HEK293 (cell line): ENCODE data around the gene GDPGP1.

Experiments
- CTCF ChIA-PET: fragments of 350-600 bp; formaldehyde crosslinking; extraction: SDS; loops from one replicate; lab custom pipeline; 2021; ENCODE audit warnings: antibody characterized with exemption; lab: Yijun Ruan, JAX
- POLR2A ChIA-PET: fragments of 300-600 bp; formaldehyde crosslinking; extraction: SDS; loops from one replicate; lab custom pipeline; 2020; ENCODE audit warnings: antibody characterized with exemption, inconsistent platforms; lab: Yijun Ruan, JAX
- H3K27ac ChIP-seq: fragments of 200-500 bp; sonication (Bioruptor generic); 2 replicates; pipeline ENCODE4 v1.5.1; 2014; ENCODE audit warnings: low read depth, low read length, control low read depth, inconsistent platforms; ENCODE audit errors: extremely low read depth
- H3K36me3 ChIP-seq, 2 experiments: fragments of 200-500 bp in 1 of 2; sonication (Bioruptor generic) in 1 of 2; 1 replicate in 1 of 2; 2 replicates in 1 of 2; pipeline ENCODE4 v1.5.1; 2014 to 2017; ENCODE audit warnings: inconsistent platforms in 2 of 2, low read length in 2 of 2; ENCODE audit not compliant: control insufficient read depth in 2 of 2, insufficient read depth in 1 of 2
- H3K4me1 ChIP-seq: fragments of 200-500 bp; sonication (Bioruptor generic); 2 replicates; pipeline ENCODE4 v1.5.1; 2014; ENCODE audit warnings: mild to moderate bottlenecking, low read length, inconsistent platforms; ENCODE audit not compliant: control insufficient read depth, insufficient read depth
- H3K4me3 ChIP-seq: 2 replicates; pipeline ENCODE4 v1.5.1; 2011; ENCODE audit warnings: low read depth, mild to moderate bottlenecking, control low read depth, low read length, moderate library complexity
- H3K9me3 ChIP-seq: fragments of 200-500 bp; sonication (Bioruptor generic); 2 replicates; pipeline ENCODE4 v1.5.1; 2014; ENCODE audit warnings: low read depth, low read length, inconsistent platforms; ENCODE audit not compliant: control insufficient read depth, insufficient read depth
- KLF8 ChIP-seq: fragments of 450-650 bp; formaldehyde crosslinking; IDR thresholded peaks from 2 replicates; pipeline ENCODE4 v1.5.1; 2016; ENCODE audit warnings: missing biosample characterization, missing genetic modification characterization
- SALL2 ChIP-seq: fragments of 450-650 bp; formaldehyde crosslinking; IDR thresholded peaks from 2 replicates; pipeline ENCODE4 v1.5.0; 2017; ENCODE audit warnings: missing biosample characterization, mild to moderate bottlenecking, missing genetic modification characterization, borderline replicate concordance
- SCRT2 ChIP-seq: fragments of 450-650 bp; formaldehyde crosslinking; IDR thresholded peaks from 2 replicates; pipeline ENCODE4 v1.5.1; 2016; ENCODE audit warnings: missing biosample characterization, missing genetic modification characterization
- SP7 ChIP-seq: fragments of 450-650 bp; formaldehyde crosslinking; IDR thresholded peaks from 2 replicates; pipeline ENCODE4 v1.5.1; 2016; ENCODE audit warnings: missing biosample characterization, missing genetic modification characterization
- YY2 ChIP-seq: fragments of 450-650 bp; formaldehyde crosslinking; IDR thresholded peaks from 2 replicates; pipeline ENCODE4 v1.5.1; 2016; ENCODE audit warnings: missing biosample characterization, missing genetic modification characterization
- ZBTB1 ChIP-seq: fragments of 450-650 bp; formaldehyde crosslinking; IDR thresholded peaks from 2 replicates; pipeline ENCODE4 v1.5.1; 2016; ENCODE audit warnings: missing biosample characterization, missing genetic modification characterization
- ZBTB17 ChIP-seq: fragments of 450-650 bp; formaldehyde crosslinking; IDR thresholded peaks from 2 replicates; pipeline ENCODE4 v1.5.1; 2016; ENCODE audit warnings: missing biosample characterization, missing genetic modification characterization
- ZNF112 ChIP-seq: fragments of 450-650 bp; formaldehyde crosslinking; IDR thresholded peaks from 2 replicates; pipeline ENCODE4 v1.5.0; 2017; ENCODE audit warnings: missing biosample characterization, missing genetic modification characterization
- ZNF324 ChIP-seq: fragments of 450-650 bp; formaldehyde crosslinking; IDR thresholded peaks from 2 replicates; pipeline ENCODE4 v1.5.1; 2016; ENCODE audit warnings: missing biosample characterization, missing genetic modification characterization
- ZNF585B ChIP-seq: fragments of 450-650 bp; formaldehyde crosslinking; IDR thresholded peaks from 2 replicates; pipeline ENCODE4 v1.5.1; 2016; ENCODE audit warnings: missing biosample characterization, missing genetic modification characterization
- ZNF600 ChIP-seq: fragments of 450-650 bp; formaldehyde crosslinking; IDR thresholded peaks from 2 replicates; pipeline ENCODE4 v1.5.1; 2016; ENCODE audit warnings: missing biosample characterization, missing genetic modification characterization
- ZNF621 ChIP-seq: fragments of 450-650 bp; formaldehyde crosslinking; IDR thresholded peaks from 2 replicates; pipeline ENCODE4 v1.5.1; 2017; ENCODE audit warnings: missing biosample characterization, missing genetic modification characterization
- ZNF792 ChIP-seq: fragments of 450-650 bp; formaldehyde crosslinking; IDR thresholded peaks from 2 replicates; pipeline ENCODE4 v1.5.1; 2016; ENCODE audit warnings: missing biosample characterization, missing genetic modification characterization
- ZNF837 ChIP-seq: fragments of 450-650 bp; formaldehyde crosslinking; IDR thresholded peaks from 2 replicates; pipeline ENCODE4 v1.5.1; 2016; ENCODE audit warnings: missing biosample characterization, missing genetic modification characterization
- TF ChIP-seq, protein P1 (sequence below): fragments of 450-650 bp; formaldehyde crosslinking; IDR thresholded peaks from 2 replicates; pipeline ENCODE4 v1.5.1; 2016; ENCODE audit warnings: missing biosample characterization, missing genetic modification characterization
- TF ChIP-seq, protein P2 (sequence below): fragments of 450-650 bp; formaldehyde crosslinking; IDR thresholded peaks from 2 replicates; pipeline ENCODE4 v1.5.1; 2016; ENCODE audit warnings: missing biosample characterization, missing genetic modification characterization, borderline replicate concordance
- TF ChIP-seq, protein P3 (sequence below): fragments of 450-650 bp; formaldehyde crosslinking; IDR thresholded peaks from 2 replicates; pipeline ENCODE4 v1.5.1; 2016; ENCODE audit warnings: missing biosample characterization, missing genetic modification characterization
- TF ChIP-seq, protein P4 (sequence below): fragments of 450-650 bp; formaldehyde crosslinking; IDR thresholded peaks from 2 replicates; pipeline ENCODE4 v1.5.1; 2016; ENCODE audit warnings: missing biosample characterization, missing genetic modification characterization
- TF ChIP-seq, protein P5 (sequence below): fragments of 450-650 bp; formaldehyde crosslinking; IDR thresholded peaks from 2 replicates; pipeline ENCODE4 v1.5.1; 2016; ENCODE audit warnings: missing biosample characterization, missing genetic modification characterization
- TF ChIP-seq, protein P6 (sequence below): fragments of 450-650 bp; formaldehyde crosslinking; IDR thresholded peaks from 2 replicates; pipeline ENCODE4 v1.5.1; 2016; ENCODE audit warnings: missing biosample characterization, missing genetic modification characterization, borderline replicate concordance

Gene GDPGP1

DNA sequence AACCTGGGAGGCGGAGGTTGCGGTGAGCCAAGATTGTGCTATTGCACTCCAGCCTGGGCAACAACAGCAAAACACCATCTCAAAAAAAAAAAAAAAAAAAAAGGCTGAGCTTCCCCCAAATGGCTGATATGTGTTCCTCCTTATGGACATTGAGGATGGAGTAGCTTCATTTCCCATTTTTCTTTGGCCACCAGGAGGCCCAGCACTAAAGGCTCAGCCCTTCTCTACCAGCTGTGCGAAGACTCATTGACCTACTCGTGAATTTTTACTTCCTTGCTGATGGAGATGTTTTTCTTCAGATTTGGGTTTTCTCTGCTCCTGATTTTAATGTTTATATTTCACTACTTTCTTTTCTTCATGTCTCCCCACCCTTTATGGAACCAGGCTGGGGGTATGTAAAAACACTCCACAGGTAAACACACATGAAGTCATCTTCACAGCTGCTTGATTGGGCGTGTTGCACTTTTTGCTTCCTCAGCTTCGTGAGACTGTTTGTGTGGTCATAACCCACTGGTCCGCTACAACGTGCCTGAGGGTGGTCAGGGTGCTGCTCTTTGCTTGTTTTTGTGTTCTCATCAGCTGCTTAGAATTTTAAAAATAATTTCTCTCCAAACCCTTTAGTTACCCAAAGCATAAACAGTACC, 19.3 kb upstream of the GDPGP1 start:
- TF ChIP-seq, protein P1, sequence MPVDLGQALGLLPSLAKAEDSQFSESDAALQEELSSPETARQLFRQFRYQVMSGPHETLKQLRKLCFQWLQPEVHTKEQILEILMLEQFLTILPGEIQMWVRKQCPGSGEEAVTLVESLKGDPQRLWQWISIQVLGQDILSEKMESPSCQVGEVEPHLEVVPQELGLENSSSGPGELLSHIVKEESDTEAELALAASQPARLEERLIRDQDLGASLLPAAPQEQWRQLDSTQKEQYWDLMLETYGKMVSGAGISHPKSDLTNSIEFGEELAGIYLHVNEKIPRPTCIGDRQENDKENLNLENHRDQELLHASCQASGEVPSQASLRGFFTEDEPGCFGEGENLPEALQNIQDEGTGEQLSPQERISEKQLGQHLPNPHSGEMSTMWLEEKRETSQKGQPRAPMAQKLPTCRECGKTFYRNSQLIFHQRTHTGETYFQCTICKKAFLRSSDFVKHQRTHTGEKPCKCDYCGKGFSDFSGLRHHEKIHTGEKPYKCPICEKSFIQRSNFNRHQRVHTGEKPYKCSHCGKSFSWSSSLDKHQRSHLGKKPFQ (tag by site-specific recombination) = no peak
- TF ChIP-seq ZNF837 (tag by site-specific recombination) (no peak), ZNF324 (tag by site-specific recombination) (no peak), ZBTB1 (tag by site-specific recombination) (no peak), SALL2 (tag by site-specific recombination) (no peak), ZNF585B (tag by site-specific recombination) (no peak), YY2 (tag by site-specific recombination) (no peak), ZNF792 (tag by site-specific recombination) (no peak), ZNF112 (tag by site-specific recombination) (no peak), ZNF600 (tag by site-specific recombination) (peak; percentile 50; the same call in 1 of the 2 replicates), ZBTB17 (tag by site-specific recombination) (no peak), SP7 (tag by site-specific recombination) (no peak), ZNF621 (tag by site-specific recombination) (no peak), SCRT2 (tag by site-specific recombination) (peak; percentile 71), KLF8 (tag by site-specific recombination) (0 out of 2 replicates have a peak, but pooled peaks have one; percentile 6)
- TF ChIP-seq, protein P2, sequence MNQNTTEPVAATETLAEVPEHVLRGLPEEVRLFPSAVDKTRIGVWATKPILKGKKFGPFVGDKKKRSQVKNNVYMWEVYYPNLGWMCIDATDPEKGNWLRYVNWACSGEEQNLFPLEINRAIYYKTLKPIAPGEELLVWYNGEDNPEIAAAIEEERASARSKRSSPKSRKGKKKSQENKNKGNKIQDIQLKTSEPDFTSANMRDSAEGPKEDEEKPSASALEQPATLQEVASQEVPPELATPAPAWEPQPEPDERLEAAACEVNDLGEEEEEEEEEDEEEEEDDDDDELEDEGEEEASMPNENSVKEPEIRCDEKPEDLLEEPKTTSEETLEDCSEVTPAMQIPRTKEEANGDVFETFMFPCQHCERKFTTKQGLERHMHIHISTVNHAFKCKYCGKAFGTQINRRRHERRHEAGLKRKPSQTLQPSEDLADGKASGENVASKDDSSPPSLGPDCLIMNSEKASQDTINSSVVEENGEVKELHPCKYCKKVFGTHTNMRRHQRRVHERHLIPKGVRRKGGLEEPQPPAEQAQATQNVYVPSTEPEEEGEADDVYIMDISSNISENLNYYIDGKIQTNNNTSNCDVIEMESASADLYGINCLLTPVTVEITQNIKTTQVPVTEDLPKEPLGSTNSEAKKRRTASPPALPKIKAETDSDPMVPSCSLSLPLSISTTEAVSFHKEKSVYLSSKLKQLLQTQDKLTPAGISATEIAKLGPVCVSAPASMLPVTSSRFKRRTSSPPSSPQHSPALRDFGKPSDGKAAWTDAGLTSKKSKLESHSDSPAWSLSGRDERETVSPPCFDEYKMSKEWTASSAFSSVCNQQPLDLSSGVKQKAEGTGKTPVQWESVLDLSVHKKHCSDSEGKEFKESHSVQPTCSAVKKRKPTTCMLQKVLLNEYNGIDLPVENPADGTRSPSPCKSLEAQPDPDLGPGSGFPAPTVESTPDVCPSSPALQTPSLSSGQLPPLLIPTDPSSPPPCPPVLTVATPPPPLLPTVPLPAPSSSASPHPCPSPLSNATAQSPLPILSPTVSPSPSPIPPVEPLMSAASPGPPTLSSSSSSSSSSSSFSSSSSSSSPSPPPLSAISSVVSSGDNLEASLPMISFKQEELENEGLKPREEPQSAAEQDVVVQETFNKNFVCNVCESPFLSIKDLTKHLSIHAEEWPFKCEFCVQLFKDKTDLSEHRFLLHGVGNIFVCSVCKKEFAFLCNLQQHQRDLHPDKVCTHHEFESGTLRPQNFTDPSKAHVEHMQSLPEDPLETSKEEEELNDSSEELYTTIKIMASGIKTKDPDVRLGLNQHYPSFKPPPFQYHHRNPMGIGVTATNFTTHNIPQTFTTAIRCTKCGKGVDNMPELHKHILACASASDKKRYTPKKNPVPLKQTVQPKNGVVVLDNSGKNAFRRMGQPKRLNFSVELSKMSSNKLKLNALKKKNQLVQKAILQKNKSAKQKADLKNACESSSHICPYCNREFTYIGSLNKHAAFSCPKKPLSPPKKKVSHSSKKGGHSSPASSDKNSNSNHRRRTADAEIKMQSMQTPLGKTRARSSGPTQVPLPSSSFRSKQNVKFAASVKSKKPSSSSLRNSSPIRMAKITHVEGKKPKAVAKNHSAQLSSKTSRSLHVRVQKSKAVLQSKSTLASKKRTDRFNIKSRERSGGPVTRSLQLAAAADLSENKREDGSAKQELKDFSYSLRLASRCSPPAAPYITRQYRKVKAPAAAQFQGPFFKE (tag by site-specific recombination) = no peak
- TF ChIP-seq, protein P3, sequence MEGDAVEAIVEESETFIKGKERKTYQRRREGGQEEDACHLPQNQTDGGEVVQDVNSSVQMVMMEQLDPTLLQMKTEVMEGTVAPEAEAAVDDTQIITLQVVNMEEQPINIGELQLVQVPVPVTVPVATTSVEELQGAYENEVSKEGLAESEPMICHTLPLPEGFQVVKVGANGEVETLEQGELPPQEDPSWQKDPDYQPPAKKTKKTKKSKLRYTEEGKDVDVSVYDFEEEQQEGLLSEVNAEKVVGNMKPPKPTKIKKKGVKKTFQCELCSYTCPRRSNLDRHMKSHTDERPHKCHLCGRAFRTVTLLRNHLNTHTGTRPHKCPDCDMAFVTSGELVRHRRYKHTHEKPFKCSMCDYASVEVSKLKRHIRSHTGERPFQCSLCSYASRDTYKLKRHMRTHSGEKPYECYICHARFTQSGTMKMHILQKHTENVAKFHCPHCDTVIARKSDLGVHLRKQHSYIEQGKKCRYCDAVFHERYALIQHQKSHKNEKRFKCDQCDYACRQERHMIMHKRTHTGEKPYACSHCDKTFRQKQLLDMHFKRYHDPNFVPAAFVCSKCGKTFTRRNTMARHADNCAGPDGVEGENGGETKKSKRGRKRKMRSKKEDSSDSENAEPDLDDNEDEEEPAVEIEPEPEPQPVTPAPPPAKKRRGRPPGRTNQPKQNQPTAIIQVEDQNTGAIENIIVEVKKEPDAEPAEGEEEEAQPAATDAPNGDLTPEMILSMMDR = 0 out of 2 replicates have a peak, but pooled peaks have one; percentile 60
- TF ChIP-seq, protein P4, sequence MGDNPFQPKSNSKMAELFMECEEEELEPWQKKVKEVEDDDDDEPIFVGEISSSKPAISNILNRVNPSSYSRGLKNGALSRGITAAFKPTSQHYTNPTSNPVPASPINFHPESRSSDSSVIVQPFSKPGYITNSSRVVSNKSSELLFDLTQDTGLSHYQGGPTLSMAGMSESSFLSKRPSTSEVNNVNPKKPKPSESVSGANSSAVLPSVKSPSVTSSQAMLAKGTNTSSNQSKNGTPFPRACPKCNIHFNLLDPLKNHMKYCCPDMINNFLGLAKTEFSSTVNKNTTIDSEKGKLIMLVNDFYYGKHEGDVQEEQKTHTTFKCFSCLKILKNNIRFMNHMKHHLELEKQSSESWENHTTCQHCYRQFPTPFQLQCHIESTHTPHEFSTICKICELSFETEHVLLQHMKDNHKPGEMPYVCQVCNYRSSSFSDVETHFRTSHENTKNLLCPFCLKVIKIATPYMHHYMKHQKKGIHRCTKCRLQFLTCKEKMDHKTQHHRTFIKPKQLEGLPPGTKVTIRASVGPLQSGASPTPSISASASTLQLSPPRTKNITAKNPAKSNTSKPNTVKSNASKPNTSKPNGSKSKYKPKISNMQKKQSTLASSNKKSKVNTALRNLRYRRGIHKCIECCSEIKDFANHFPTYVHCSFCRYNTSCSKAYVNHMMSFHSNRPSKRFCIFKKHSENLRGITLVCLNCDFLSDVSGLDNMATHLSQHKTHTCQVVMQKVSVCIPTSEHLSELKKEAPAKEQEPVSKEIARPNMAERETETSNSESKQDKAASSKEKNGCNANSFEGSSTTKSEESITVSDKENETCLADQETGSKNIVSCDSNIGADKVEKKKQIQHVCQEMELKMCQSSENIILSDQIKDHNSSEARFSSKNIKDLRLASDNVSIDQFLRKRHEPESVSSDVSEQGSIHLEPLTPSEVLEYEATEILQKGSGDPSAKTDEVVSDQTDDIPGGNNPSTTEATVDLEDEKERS (tag by site-specific recombination) = no peak
- TF ChIP-seq, protein P5, sequence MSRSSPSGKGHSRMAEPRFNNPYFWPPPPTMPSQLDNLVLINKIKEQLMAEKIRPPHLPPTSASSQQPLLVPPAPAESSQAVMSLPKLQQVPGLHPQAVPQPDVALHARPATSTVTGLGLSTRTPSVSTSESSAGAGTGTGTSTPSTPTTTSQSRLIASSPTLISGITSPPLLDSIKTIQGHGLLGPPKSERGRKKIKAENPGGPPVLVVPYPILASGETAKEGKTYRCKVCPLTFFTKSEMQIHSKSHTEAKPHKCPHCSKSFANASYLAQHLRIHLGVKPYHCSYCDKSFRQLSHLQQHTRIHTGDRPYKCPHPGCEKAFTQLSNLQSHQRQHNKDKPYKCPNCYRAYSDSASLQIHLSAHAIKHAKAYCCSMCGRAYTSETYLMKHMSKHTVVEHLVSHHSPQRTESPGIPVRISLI (tag by site-specific recombination) = 0 out of 2 replicates have a peak, but pooled peaks have one; percentile 28
- TF ChIP-seq, protein P6, sequence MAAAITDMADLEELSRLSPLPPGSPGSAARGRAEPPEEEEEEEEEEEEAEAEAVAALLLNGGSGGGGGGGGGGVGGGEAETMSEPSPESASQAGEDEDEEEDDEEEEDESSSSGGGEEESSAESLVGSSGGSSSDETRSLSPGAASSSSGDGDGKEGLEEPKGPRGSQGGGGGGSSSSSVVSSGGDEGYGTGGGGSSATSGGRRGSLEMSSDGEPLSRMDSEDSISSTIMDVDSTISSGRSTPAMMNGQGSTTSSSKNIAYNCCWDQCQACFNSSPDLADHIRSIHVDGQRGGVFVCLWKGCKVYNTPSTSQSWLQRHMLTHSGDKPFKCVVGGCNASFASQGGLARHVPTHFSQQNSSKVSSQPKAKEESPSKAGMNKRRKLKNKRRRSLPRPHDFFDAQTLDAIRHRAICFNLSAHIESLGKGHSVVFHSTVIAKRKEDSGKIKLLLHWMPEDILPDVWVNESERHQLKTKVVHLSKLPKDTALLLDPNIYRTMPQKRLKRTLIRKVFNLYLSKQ = no peak
- Histone ChIP-seq H3K4me1 (peaks cover 12% of the 10 kb centered on the region), H3K9me3 (no peaks in the 10 kb centered on the region), H3K4me3 (no peak overlapping the region), H3K36me3 (peaks cover 0 to 3% of the 10 kb centered on the region in 2 experiments; a peak in 2 of 3 replicates), H3K27ac (no peak overlapping the region)
- POLR2A ChIA-PET = interaction anchor here (0.6 to 2.5 kb wide), 9 partner anchors 13 to 640 kb away, joined by 3 to 14 read pairs (median 4); partner anchors contain the start of genes CIB1, GDPGP1 and SEMA4B
- CTCF ChIA-PET = interaction anchor here (0.7 to 12.1 kb wide), 14 partner anchors 9 to 739 kb away, joined by 3 to 275 read pairs (median 4); partner anchors contain the start of genes CIB1, GDPGP1 and SEMA4B
